CD14-positive monocyte (primary cell): ENCODE data around the gene IRF6. TPM values are rescaled to one million over a fixed set of nuclear protein-coding genes. Genes with fewer than 3 reads are reported as not detected.

Source experiments
- DNase-seq, 3 donors: peaks; one replicate each; pipeline ENCODE4 v3.0.0-alpha.2; 2011 to 2022
- H2AFZ ChIP-seq: 2 replicates; pipeline ENCODE4 v1.6.0; 2012; ENCODE audit warnings: mild to moderate bottlenecking, low read depth, low read length, inconsistent platforms; ENCODE audit not compliant: insufficient read depth, poor library complexity, severe bottlenecking
- H3K27ac ChIP-seq, 2 donors: 1 replicate in 1 of 2; 2 replicates in 1 of 2; pipeline ENCODE4 v1.5.1; 2012 to 2013; ENCODE audit warnings: low read length in 2 of 2, control low read depth in 1 of 2, inconsistent platforms in 1 of 2, low read depth in 1 of 2, mild to moderate bottlenecking in 1 of 2
- H3K27me3 ChIP-seq, 2 donors: one replicate each; pipeline versions ENCODE4 v1.6.0 to v1.6.1; 2011 to 2013; ENCODE audit warnings: low read length in 2 of 2; ENCODE audit not compliant: control insufficient read depth in 2 of 2, insufficient read depth in 2 of 2
- H3K36me3 ChIP-seq, 2 donors: replicated peaks in 1 of 2; 1 replicate in 1 of 2; 2 replicates in 1 of 2; pipeline versions ENCODE4 v1.5.1 to v1.6.1; 2012 to 2013; ENCODE audit warnings: low read length in 2 of 2, control low read depth in 1 of 2, inconsistent platforms in 1 of 2, mild to moderate bottlenecking in 1 of 2; ENCODE audit not compliant: insufficient read depth in 2 of 2, control insufficient read depth in 1 of 2
- H3K4me1 ChIP-seq, 2 donors: 1 replicate in 1 of 2; 2 replicates in 1 of 2; pipeline versions ENCODE4 v1.5.1 to v1.6.1; 2012 to 2013; ENCODE audit warnings: low read length in 2 of 2, control low read depth in 1 of 2, inconsistent platforms in 1 of 2, mild to moderate bottlenecking in 1 of 2, moderate library complexity in 1 of 2; ENCODE audit not compliant: insufficient read depth in 2 of 2, control insufficient read depth in 1 of 2
- H3K4me2 ChIP-seq: replicated peaks from 2 replicates; pipeline ENCODE3; 2012; ENCODE audit warnings: low read length, moderate library complexity, mild to moderate bottlenecking; ENCODE audit not compliant: poor library complexity, severe bottlenecking; ENCODE audit errors: extremely low read depth
- H3K4me3 ChIP-seq, 3 experiments: fragments of 200-600 bp in 1 of 3; sonication (generic) in 1 of 3; replicated peaks in 1 of 3; 1 replicate in 2 of 3; 2 replicates in 1 of 3; pipeline ENCODE4 v1.5.1; 2011 to 2013; ENCODE audit warnings: low read length in 3 of 3, mild to moderate bottlenecking in 3 of 3, control low read depth in 2 of 3, low read depth in 2 of 3, inconsistent platforms in 1 of 3, moderate library complexity in 1 of 3
- H3K79me2 ChIP-seq: 2 replicates; pipeline ENCODE4 v1.6.0; 2012; ENCODE audit warnings: mild to moderate bottlenecking, control low read depth, inconsistent platforms, low read length, moderate library complexity; ENCODE audit not compliant: insufficient read depth
- H3K9ac ChIP-seq: 2 replicates; pipeline ENCODE4 v1.6.0; 2017; ENCODE audit warnings: low read length, mild to moderate bottlenecking; ENCODE audit not compliant: insufficient read depth, poor library complexity, severe bottlenecking
- H3K9me3 ChIP-seq, 2 donors: replicated peaks in 1 of 2; 1 replicate in 1 of 2; 2 replicates in 1 of 2; pipeline versions ENCODE4 v1.5.1 to v1.6.1; 2012 to 2013; ENCODE audit warnings: low read length in 2 of 2, control low read depth in 1 of 2; ENCODE audit not compliant: control insufficient read depth in 1 of 2, insufficient read depth in 1 of 2
- H4K20me1 ChIP-seq: 2 replicates; pipeline ENCODE4 v1.6.0; 2012; ENCODE audit warnings: mild to moderate bottlenecking, low read length, control low read depth, moderate library complexity; ENCODE audit not compliant: insufficient read depth
- H3K27ac Mint-ChIP-seq, 7 donors: one replicate each; pipeline ENCODE4 v1.8.0; 2020; ENCODE audit warnings: mild to moderate bottlenecking in 7 of 7, mixed read lengths in 7 of 7, moderate library complexity in 6 of 7, inconsistent platforms in 2 of 7
- H3K27me3 Mint-ChIP-seq, 3 donors: one replicate each; pipeline ENCODE4 v1.8.0; 2021 to 2022; ENCODE audit warnings: low read depth in 3 of 3, mild to moderate bottlenecking in 3 of 3, mixed read lengths in 3 of 3, moderate library complexity in 3 of 3, inconsistent platforms in 1 of 3
- H3K36me3 Mint-ChIP-seq, 2 donors: one replicate each; pipeline ENCODE4 v1.8.0; 2020; ENCODE audit warnings: mixed read lengths in 2 of 2, inconsistent platforms in 1 of 2, mild to moderate bottlenecking in 1 of 2
- H3K4me1 Mint-ChIP-seq: one replicate; pipeline ENCODE4 v1.8.0; 2020; ENCODE audit warnings: mild to moderate bottlenecking, mixed read lengths
- H3K4me3 Mint-ChIP-seq, 2 donors: one replicate each; pipeline ENCODE4 v1.8.0; 2020; ENCODE audit warnings: mild to moderate bottlenecking in 2 of 2, mixed read lengths in 2 of 2, moderate library complexity in 1 of 2
- H3K9me3 Mint-ChIP-seq, 7 donors: one replicate each; pipeline ENCODE4 v1.8.0; 2020 to 2022; ENCODE audit warnings: mixed read lengths in 7 of 7, mild to moderate bottlenecking in 6 of 7, moderate library complexity in 6 of 7, inconsistent platforms in 2 of 7
- CTCF ChIP-seq: fragments of 200-600 bp; IDR thresholded peaks from one replicate; pipeline ENCODE4 v1.8.0; 2022; ENCODE audit warnings: antibody characterized with exemption, mild to moderate bottlenecking
- WGBS: methylation state at CpG from one replicate; pipeline ENCODE4 v1.1.5; 2013; ENCODE audit warnings: missing lambda C conversion rate; ENCODE audit not compliant: insufficient coverage; 5-methylcytosine and 5-hydroxymethylcytosine counted together
- intact Hi-C, 2 donors: fragments of 100-400 bp; cut with micrococcal nuclease; formaldehyde crosslinking; loops; one replicate each; pipeline versions ENCODE4 v1.15.0 to v1.15.1; 2023
- polyA plus RNA-seq, 3 donors: library from polyadenylated mRNA; depleted of rRNA in 1 of 3; unstranded in 2 of 3; stranded (reverse) in 1 of 3; fragments of 300-500 nt in 2 of 3; fragments of >200 nt in 1 of 3; fragmentation: Illumina TruSeq in 2 of 3; gene quantifications; 1 replicate in 2 of 3; 2 replicates in 1 of 3; pipeline ENCODE4 v1.2.3, GENCODE V29; 2012 to 2021

IRF6 gene
- polyA plus RNA-seq, 3 donors, result 0.21 to 0.62 (median 0.35) TPM

GRCh38 chr1:209829716-209830115 is 23.8 kb upstream of the IRF6 start:
- no peak for TF ChIP-seq CTCF

DNA sequence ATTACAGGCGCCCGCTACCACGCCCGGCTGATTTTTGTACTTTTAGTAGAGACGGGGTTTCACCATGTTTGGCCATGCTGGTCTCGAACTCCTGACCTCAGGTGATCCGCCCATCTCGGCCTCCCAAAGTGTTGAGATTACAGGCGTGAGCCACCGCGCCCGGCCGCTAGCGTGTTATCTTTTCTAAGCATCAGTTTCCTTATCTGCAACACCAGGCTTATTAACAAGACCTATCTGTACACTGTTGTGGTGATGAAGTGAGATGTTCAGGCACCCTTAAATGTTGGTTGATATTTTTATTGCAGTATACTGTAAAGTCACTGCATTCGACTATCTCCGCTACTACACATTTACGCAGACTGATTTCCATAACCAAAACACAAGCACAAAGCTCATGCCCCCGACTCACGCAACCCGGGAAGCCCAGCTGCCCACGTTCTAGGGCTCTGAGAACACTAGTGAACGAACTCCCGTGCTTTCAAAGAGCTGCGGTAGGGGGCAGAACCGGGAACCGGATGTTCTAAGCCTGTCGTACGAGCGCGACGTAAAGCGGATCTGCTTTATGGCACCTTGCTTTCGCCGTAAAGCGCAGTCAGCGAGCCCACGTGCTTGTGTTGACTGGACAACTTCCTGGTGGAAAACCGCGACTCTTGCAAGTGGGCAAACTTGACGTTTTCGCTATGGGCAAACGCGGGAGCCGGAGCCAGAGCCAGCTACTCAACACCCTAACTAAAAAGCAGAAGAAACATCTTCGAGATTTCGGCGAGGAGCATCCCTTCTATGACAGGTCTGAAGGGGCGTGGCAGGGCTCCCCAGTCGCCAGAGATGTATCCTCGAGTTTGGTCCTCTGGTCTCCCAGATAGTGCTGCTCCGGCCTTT is 21.7 kb upstream of the IRF6 start, which contains the start of gene UTP25:
TSS of gene UTP25 (plus strand) at position 589 of the 879 bp plus-strand sequence. CDS start at position 681, 92 bp downstream.
- peak within 1 kb of the TSS; percentile 92 for H3K4me2 ChIP-seq
- peak; percentile 71 for TF ChIP-seq CTCF
- H3K27ac Mint-ChIP-seq, result peak within 1 kb of the TSS; percentile 87 to 97 (median 96)

More at GRCh38 chr1:209829716-209830115, 23.8 kb upstream of the IRF6 start:
- Histone ChIP-seq H3K27ac (no peak overlapping the region), H3K27me3 (no peaks in the 10 kb centered on the region), H2AFZ (no peak overlapping the region), H3K4me3 (no peak overlapping the region), H3K4me2 (no peak overlapping the region), H3K36me3 (peaks cover 37 to 48% of the 10 kb centered on the region in 2 donors), H4K20me1 (no peaks in the 10 kb centered on the region), H3K9me3 (no peaks in the 10 kb centered on the region), H3K4me1 (peaks cover 15 to 16% of the 10 kb centered on the region in 2 donors), H3K79me2 (peaks cover 4% of the 10 kb centered on the region), H3K9ac (no peak overlapping the region)
- Mint-ChIP-seq H3K36me3 (peaks cover 39 to 49% of the 10 kb centered on the region in 2 donors), H3K9me3 (peaks cover 0 to 4% (median 0%) of the 10 kb centered on the region in 7 donors), H3K27ac (peak overlapping the region in 1 of 7 donors; percentile 2), H3K4me1 (peaks cover 13% of the 10 kb centered on the region), H3K27me3 (peaks cover 0 to 3% (median 2%) of the 10 kb centered on the region in 3 donors), H3K4me3 (no peak overlapping the region)
- WGBS, result 100% methylated on average over 2 of the region's 2 CpGs
- no peak for DNase-seq
- intact Hi-C loops, result no loop called here

More for the DNA sequence above, 21.7 kb upstream of the IRF6 start, which contains the start of gene UTP25:
- Histone ChIP-seq H3K9me3 (no peaks in the 10 kb centered on the region), H4K20me1 (no peaks in the 10 kb centered on the region), H3K9ac (peak within 1 kb of the TSS; percentile 66), H3K27ac (peak within 1 kb of the TSS; percentile 79 to 88), H3K79me2 (peaks cover 4% of the 10 kb centered on the region), H3K27me3 (peaks cover 0 to 2% of the 10 kb centered on the region in 2 donors), H2AFZ (peak within 1 kb of the TSS; percentile 85), H3K36me3 (peaks cover 16 to 27% of the 10 kb centered on the region in 2 donors), H3K4me3 (peak within 1 kb of the TSS; percentile 56 to 91 (median 86)), H3K4me1 (peaks cover 15 to 19% of the 10 kb centered on the region in 2 donors)
- peak; percentile 97 to 99 (median 99) for DNase-seq
- H3K4me1 Mint-ChIP-seq, result peaks cover 17% of the 10 kb centered on the region
- WGBS, result 16% methylated on average over 42 of the region's 51 CpGs
- peaks cover 18 to 28% of the 10 kb centered on the region in 2 donors for H3K36me3 Mint-ChIP-seq
- intact Hi-C loops, result no loop called here
- peaks cover 0 to 4% (median 0%) of the 10 kb centered on the region in 7 donors for H3K9me3 Mint-ChIP-seq
- H3K4me3 Mint-ChIP-seq, result peak within 1 kb of the TSS; percentile 88 to 96
- H3K27me3 Mint-ChIP-seq, result peaks cover 0 to 5% (median 5%) of the 10 kb centered on the region in 3 donors
